ENCODE results near the gene SF3B2.

Gene SF3B2

DNA sequence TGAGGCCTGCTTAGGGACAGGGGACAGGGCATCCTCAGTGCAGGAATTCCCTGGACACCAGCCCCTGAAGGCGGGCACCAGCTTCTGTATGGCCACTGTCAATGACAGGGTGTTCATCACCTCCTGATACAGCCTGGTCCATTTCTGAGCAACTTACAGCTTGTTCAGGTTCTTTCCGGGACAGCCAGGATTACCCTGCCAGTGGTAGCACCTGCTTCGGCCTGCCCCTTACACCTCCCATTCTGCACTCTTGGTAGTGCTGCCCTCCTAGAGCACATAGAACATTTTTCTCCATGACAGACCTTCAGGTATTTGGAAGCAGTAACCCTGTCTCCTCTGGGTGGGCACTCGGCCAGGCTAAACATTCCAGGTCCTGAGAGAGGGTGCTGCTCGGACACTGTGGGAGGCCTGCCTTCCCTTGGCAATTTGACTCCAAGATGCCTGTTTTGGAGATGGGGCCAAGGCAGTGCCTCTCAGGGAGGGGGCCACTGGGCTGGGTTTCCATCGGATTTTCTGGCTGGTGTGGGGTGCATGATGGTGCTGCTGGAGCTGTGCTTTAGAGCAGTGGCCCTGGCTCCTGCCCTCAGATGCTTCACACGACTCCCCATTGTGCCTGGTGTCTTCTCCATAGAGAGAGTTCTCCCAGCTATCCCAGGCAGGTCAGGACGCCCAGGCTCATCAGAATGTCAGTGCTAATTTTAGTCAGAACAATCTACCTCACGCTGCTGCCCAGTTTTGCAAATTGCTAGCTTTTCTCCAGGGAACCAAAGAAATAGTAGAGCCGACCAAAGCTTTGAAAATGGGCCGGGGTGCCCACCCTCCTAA is 4.4 kb upstream of the SF3B2 start:
- DNase-seq (ENCODE audit: low read depth): no peak

- DNase-seq (ENCODE audit: low read depth): no peak
Observed at GRCh38 chr11:66048547-66049323, 3.4 kb upstream of the SF3B2 start, which contains the start of gene GAL3ST3. GAL3ST3 (minus strand) TSS chr11:66049161; CDS start chr11:66045415, 3,746 bp downstream.

DNA sequence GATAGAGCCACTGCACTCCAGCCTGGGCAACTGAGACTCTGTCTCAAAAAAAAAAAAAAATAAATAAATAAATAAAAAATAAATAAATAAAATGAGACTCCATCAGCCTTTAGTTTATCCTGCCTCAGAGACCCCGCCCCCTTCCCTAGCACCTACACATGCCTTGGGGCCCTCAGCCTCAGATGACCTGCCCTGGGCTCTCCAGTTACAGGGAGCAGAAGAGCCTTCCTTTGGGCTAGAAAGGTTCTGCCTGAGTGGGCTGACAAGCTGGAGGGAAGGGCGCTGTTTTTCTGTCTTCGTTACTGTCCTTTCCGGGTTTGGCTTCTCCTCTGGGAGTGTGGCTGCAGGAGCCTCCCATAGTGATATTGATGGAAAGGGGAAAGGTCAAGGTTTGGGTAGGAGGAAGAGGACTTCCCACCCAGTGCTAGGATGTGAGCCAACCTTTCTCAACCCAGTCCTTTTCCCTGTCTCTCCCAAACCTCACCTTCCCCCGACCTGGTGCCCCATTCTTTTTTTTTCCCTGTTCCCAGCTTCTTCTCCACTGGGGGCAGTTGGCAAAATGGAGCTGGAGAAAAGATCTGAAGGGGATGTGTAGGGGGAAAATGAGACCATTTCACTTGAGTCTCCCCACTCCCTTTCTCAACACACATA is 1.5 kb upstream of the SF3B2 start:
- no peak for DNase-seq (ENCODE audit: low read depth)

DNA sequence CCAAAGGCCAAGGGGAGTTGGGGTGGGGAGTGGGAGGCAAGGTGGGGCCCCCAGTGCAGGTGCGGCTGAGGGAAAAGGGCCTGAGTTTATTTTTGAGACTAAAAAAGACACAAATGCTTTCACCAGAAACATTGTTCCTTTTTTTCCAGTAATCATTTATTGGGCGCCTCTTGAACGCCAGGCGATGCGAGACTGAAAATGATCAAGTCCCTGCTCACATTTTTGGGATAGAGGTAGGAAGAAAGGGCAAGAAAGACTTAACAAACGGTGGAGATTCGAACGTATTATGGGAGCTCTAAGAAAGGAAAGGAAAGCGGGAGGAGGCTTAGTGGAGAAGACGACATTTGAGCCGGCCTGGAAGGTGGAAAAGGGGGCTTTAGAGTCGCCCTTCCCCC is 796 bp upstream of the SF3B2 start:
- DNase-seq (ENCODE audit: low read depth): no peak

DNA sequence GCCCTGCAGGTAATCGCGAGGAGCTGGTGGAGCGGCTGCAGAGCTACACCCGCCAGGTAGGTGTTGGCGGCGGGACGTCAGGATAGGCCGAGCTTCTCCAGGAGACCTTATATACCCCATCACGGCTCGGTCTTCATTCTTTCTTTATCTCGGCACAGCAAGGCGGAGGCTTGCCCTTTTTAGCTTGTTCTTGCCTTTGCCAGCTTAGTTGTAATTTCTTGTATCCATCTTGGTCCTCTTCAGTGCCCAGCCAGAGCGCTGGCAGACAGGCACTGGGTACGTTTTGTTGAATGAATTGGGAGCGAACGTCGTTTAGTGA is 459 bp downstream of the SF3B2 start:
- no peak for DNase-seq (ENCODE audit: low read depth)

- no peak for DNase-seq (ENCODE audit: low read depth)
Observed at GRCh38 chr11:66055021-66055420, 2.9 kb downstream of the SF3B2 start.

DNA sequence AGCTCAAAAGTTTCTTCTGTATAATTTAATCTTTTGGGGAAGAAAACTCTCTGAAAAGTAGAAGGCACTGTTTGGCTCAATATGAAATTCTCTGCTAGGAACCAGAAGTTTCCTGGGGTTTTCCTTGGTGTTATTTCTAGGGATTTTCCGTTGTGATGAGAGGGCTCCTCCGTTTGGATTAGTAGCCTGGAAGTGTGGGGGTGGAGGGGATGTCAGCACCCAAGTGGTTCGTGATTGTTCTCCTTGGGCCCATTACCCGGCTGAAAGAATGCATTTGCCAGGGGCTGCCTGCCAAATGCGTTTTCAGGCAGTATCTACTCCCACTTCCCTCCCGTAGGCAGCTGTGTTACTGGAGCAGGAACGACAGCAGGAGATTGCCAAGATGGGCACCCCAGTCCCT is 4.3 kb downstream of the SF3B2 start:
- DNase-seq (ENCODE audit: low read depth): no peak

DNA sequence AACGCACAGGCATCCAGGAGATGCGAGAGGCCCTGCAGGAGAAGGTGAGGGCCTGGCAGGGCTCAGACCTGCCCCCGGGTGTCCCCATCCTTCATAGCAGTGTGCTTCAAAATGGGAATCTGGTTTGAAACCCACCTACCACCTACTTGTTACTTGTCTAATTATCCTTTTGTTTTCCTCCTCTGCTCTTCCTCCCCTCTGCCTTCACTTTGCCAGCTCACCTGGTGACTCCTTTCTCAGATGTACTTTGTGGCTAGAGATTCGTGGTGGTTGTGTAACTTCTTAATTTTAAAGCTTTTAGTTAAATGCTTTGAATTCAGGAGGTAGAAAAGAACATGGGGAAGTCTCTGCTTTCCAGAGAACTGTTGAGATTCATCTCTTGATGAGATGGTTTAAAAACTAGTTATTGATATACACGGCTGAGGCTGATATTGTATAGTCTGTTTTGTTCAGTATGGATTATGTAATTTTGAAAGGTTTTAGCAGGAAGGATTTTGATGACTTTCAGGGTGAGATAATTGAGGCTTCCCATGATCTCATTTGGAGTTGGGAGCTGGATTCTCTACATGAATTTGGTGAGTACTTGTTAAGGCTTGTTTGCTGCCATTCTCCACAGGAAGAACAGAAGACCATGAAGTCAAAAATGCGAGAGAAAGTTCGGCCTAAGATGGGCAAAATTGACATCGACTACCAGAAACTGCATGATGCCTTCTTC is 8.0 kb downstream of the SF3B2 start:
- DNase-seq (ENCODE audit: low read depth): no peak

DNA sequence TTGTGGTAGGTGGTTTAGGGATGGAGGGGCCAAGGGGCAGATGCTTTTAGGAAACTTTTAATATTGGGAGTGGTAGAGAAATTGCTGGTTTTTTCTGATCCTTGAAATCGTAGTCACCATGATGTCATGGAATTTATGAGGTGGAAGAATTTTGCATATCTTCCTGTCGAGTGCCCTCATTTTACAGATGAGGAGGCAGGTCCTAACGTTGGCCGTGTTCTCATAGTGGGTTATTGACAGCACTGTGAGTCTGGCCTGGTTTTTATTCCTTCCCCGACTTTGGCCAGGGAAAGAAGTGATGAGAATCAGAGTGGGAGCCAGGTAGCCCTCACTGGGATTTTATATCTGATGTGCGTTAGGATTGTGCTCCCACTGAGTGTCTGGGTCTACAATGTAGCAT is 9.1 kb downstream of the SF3B2 start:
- DNase-seq (ENCODE audit: low read depth): no peak

GRCh38 chr11:66062408-66062807 is 10.2 kb downstream of the SF3B2 start:
- DNase-seq (ENCODE audit: low read depth): no peak

- no peak for DNase-seq (ENCODE audit: low read depth)
Observed at GRCh38 chr11:66063900-66064299, 11.7 kb downstream of the SF3B2 start.

- no peak for DNase-seq (ENCODE audit: low read depth)
Observed at GRCh38 chr11:66064571-66064970, 12.4 kb downstream of the SF3B2 start.

DNA sequence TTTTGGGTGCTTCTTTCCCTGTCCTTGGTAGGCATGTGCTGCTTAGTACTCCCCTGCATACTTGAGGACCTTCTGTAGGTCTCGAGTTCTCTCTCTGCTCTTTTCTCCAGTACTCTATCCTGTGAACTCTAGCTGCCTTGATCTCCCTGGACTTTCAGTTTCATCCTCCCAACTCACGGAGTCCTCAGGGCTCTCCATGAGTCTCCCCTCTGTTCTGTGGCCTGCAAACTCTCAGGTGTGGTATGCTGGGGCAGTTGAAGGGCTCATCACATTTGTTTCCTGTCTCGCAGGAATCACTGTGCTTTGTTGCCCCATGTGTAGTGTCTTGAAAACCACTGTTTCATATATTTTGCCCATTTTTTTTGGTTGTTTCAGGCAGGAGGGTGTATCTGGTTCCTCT is 14.6 kb downstream of the SF3B2 start:
- no peak for DNase-seq (ENCODE audit: low read depth)

- no peak for DNase-seq (ENCODE audit: low read depth)
Observed at GRCh38 chr11:66067640-66068039, 15.5 kb downstream of the SF3B2 start.

- DNase-seq (ENCODE audit: low read depth): peak; percentile 70
Observed at GRCh38 chr11:66068154-66068821, 16.1 kb downstream of the SF3B2 start.

DNA sequence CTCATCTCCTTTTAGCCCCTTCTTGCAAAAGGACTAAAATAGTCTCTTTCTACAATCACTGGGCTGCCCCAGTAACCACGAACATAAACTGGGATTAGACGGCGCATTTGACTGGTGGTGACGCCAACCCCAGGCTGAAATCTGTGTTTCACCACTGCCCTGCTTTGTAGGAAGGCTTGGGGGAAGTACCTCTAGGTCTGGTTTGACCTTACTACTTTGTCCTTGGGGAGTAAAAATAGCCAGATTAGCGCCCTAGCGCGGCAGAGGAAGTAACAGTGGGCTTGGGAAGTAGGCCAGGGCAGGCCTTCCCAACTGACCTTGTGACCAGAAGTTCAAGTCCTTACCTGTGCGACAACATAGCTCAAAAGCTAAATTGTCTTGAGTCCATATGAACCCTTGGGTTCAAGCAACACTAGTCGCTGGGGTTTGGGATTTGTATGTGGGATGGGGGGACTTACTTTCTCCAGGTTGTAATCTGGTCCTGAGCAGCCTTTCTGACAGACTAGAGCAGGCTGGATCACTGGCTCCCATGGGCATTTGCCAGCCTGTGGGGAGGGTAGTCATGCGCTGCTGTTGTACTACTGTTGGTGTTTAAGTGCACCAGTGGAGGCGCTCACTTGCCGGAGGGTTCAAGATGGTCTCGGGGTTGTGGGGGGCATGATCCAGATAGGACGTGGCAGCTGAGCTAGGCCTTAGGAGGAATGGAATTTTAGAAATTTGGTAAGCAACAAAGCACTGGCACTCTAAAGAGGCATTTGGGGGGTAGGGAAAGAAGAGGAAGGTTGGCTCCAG is 17.0 kb downstream of the SF3B2 start:
- no peak for DNase-seq (ENCODE audit: low read depth)

GRCh38 chr11:66069715-66070603 is 17.8 kb downstream of the SF3B2 start, which contains the start of gene PACS1:
PACS1 (plus strand) TSS chr11:66070272; CDS start chr11:66070487, 215 bp downstream.
- peak; percentile 72 for DNase-seq (ENCODE audit: low read depth)

GRCh38 chr11:66070604-66071380 is 18.6 kb downstream of the SF3B2 start:
- DNase-seq (ENCODE audit: low read depth): no peak

GRCh38 chr11:66071381-66071801 is 19.2 kb downstream of the SF3B2 start:
- no peak for DNase-seq (ENCODE audit: low read depth)

Data from activated T-cell treated with anti-CD3 and anti-CD28 coated beads for 48 hours (primary cell).